HEK293 (cell line): ENCODE data around the gene ASF1A.

Experiments used
- CTCF ChIA-PET: fragments of 350-600 bp; formaldehyde crosslinking; extraction: SDS; loops from one replicate; lab custom pipeline; 2021; ENCODE audit warnings: antibody characterized with exemption; lab: Yijun Ruan, JAX
- POLR2A ChIA-PET: fragments of 300-600 bp; formaldehyde crosslinking; extraction: SDS; loops from one replicate; lab custom pipeline; 2020; ENCODE audit warnings: antibody characterized with exemption, inconsistent platforms; lab: Yijun Ruan, JAX
- H3K27ac ChIP-seq: fragments of 200-500 bp; sonication (Bioruptor generic); 2 replicates; pipeline ENCODE4 v1.5.1; 2014; ENCODE audit warnings: low read depth, low read length, control low read depth, inconsistent platforms; ENCODE audit errors: extremely low read depth
- H3K36me3 ChIP-seq, 2 experiments: fragments of 200-500 bp in 1 of 2; sonication (Bioruptor generic) in 1 of 2; 1 replicate in 1 of 2; 2 replicates in 1 of 2; pipeline ENCODE4 v1.5.1; 2014 to 2017; ENCODE audit warnings: inconsistent platforms in 2 of 2, low read length in 2 of 2; ENCODE audit not compliant: control insufficient read depth in 2 of 2, insufficient read depth in 1 of 2
- H3K4me1 ChIP-seq: fragments of 200-500 bp; sonication (Bioruptor generic); 2 replicates; pipeline ENCODE4 v1.5.1; 2014; ENCODE audit warnings: mild to moderate bottlenecking, low read length, inconsistent platforms; ENCODE audit not compliant: control insufficient read depth, insufficient read depth
- H3K4me3 ChIP-seq: 2 replicates; pipeline ENCODE4 v1.5.1; 2011; ENCODE audit warnings: low read depth, mild to moderate bottlenecking, control low read depth, low read length, moderate library complexity
- H3K9me3 ChIP-seq: fragments of 200-500 bp; sonication (Bioruptor generic); 2 replicates; pipeline ENCODE4 v1.5.1; 2014; ENCODE audit warnings: low read depth, low read length, inconsistent platforms; ENCODE audit not compliant: control insufficient read depth, insufficient read depth
- IKZF3 ChIP-seq: fragments of 450-650 bp; IDR thresholded peaks from 2 replicates; pipeline ENCODE4 v1.5.0; 2018; ENCODE audit warnings: missing biosample characterization, mild to moderate bottlenecking, missing genetic modification characterization, moderate library complexity
- KLF10 ChIP-seq: fragments of 450-650 bp; IDR thresholded peaks from 2 replicates; pipeline ENCODE4 v1.5.1; 2018; ENCODE audit warnings: missing biosample characterization, mild to moderate bottlenecking, missing genetic modification characterization
- KLF16 ChIP-seq: fragments of 450-650 bp; formaldehyde crosslinking; IDR thresholded peaks from 2 replicates; pipeline ENCODE4 v1.5.1; 2017; ENCODE audit warnings: missing biosample characterization, missing genetic modification characterization
- KLF8 ChIP-seq: fragments of 450-650 bp; formaldehyde crosslinking; IDR thresholded peaks from 2 replicates; pipeline ENCODE4 v1.5.1; 2016; ENCODE audit warnings: missing biosample characterization, missing genetic modification characterization
- KLF9 ChIP-seq: fragments of 450-650 bp; formaldehyde crosslinking; IDR thresholded peaks from 2 replicates; pipeline ENCODE4 v1.5.1; 2016; ENCODE audit warnings: missing biosample characterization, missing genetic modification characterization, low read depth
- PRDM1 ChIP-seq: fragments of 450-650 bp; formaldehyde crosslinking; IDR thresholded peaks from 2 replicates; pipeline ENCODE4; 2016; ENCODE audit warnings: missing biosample characterization, missing genetic modification characterization
- SP2 ChIP-seq: fragments of 450-650 bp; formaldehyde crosslinking; IDR thresholded peaks from 2 replicates; pipeline ENCODE4 v1.5.1; 2016; ENCODE audit warnings: missing biosample characterization, missing genetic modification characterization
- ZBTB20 ChIP-seq: fragments of 450-650 bp; formaldehyde crosslinking; IDR thresholded peaks from 2 replicates; pipeline ENCODE4 v1.5.1; 2016; ENCODE audit warnings: missing biosample characterization, missing genetic modification characterization
- ZFHX2 ChIP-seq: fragments of 450-650 bp; formaldehyde crosslinking; conservative IDR thresholded peaks from 2 replicates; pipeline ENCODE4 v1.5.1; 2016; ENCODE audit warnings: missing biosample characterization, missing genetic modification characterization
- ZNF140 ChIP-seq: fragments of 450-650 bp; formaldehyde crosslinking; IDR thresholded peaks from 2 replicates; pipeline ENCODE4 v1.5.1; 2016; ENCODE audit warnings: missing biosample characterization, missing genetic modification characterization
- ZNF16 ChIP-seq: fragments of 450-650 bp; formaldehyde crosslinking; IDR thresholded peaks from 2 replicates; pipeline ENCODE4 v1.5.1; 2016; ENCODE audit warnings: low read depth, missing biosample characterization, missing genetic modification characterization
- ZNF184 ChIP-seq: fragments of 450-650 bp; IDR thresholded peaks from 2 replicates; pipeline ENCODE4 v1.5.1; 2018; ENCODE audit warnings: missing biosample characterization, mild to moderate bottlenecking, missing genetic modification characterization
- ZNF2 ChIP-seq: fragments of 450-650 bp; formaldehyde crosslinking; IDR thresholded peaks from 2 replicates; pipeline ENCODE4 v1.5.1; 2016; ENCODE audit warnings: missing biosample characterization, missing genetic modification characterization
- ZNF211 ChIP-seq: fragments of 450-650 bp; formaldehyde crosslinking; IDR thresholded peaks from 2 replicates; pipeline ENCODE4 v1.5.1; 2016; ENCODE audit warnings: low read depth, missing biosample characterization, missing genetic modification characterization
- ZNF302 ChIP-seq: fragments of 450-650 bp; formaldehyde crosslinking; IDR thresholded peaks from 2 replicates; pipeline ENCODE4 v1.5.1; 2016; ENCODE audit warnings: missing biosample characterization, missing genetic modification characterization, low read depth
- ZNF391 ChIP-seq: fragments of 450-650 bp; formaldehyde crosslinking; IDR thresholded peaks from 2 replicates; pipeline ENCODE4 v1.5.1; 2016; ENCODE audit warnings: low read depth, missing biosample characterization, missing genetic modification characterization, borderline replicate concordance
- ZNF626 ChIP-seq: fragments of 450-650 bp; sonication (Bioruptor Pico); formaldehyde crosslinking; IDR thresholded peaks from 2 replicates; pipeline ENCODE4 v1.5.1; 2018; ENCODE audit warnings: missing biosample characterization, missing genetic modification characterization, inconsistent platforms
- ZNF707 ChIP-seq: fragments of 450-650 bp; formaldehyde crosslinking; IDR thresholded peaks from 2 replicates; pipeline ENCODE4 v1.5.1; 2016; ENCODE audit warnings: missing biosample characterization, missing genetic modification characterization
- ZNF747 ChIP-seq: fragments of 450-650 bp; formaldehyde crosslinking; IDR thresholded peaks from 2 replicates; pipeline ENCODE4 v1.5.1; 2016; ENCODE audit warnings: missing biosample characterization, missing genetic modification characterization
- ZNF785 ChIP-seq: fragments of 450-650 bp; formaldehyde crosslinking; IDR thresholded peaks from 2 replicates; pipeline ENCODE4 v1.5.1; 2016; ENCODE audit warnings: missing biosample characterization, missing genetic modification characterization
- TF ChIP-seq, protein P1 (sequence below): fragments of 450-650 bp; formaldehyde crosslinking; IDR thresholded peaks from 2 replicates; pipeline ENCODE4 v1.5.1; 2016; ENCODE audit warnings: missing biosample characterization, missing genetic modification characterization
- TF ChIP-seq, protein P2 (sequence below): fragments of 450-650 bp; formaldehyde crosslinking; IDR thresholded peaks from 2 replicates; pipeline ENCODE4 v1.5.1; 2016; ENCODE audit warnings: missing biosample characterization, missing genetic modification characterization
- TF ChIP-seq, protein P3 (sequence below): fragments of 450-650 bp; formaldehyde crosslinking; IDR thresholded peaks from 2 replicates; pipeline ENCODE4 v1.5.1; 2016; ENCODE audit warnings: missing biosample characterization, missing genetic modification characterization, borderline replicate concordance
- TF ChIP-seq, protein P4 (sequence below): fragments of 450-650 bp; IDR thresholded peaks from 2 replicates; pipeline ENCODE4 v1.5.1; 2018; ENCODE audit warnings: missing biosample characterization, missing genetic modification characterization
- TF ChIP-seq, protein P5 (sequence below): fragments of 450-650 bp; formaldehyde crosslinking; IDR thresholded peaks from 2 replicates; pipeline ENCODE4 v1.5.1; 2017; ENCODE audit warnings: missing biosample characterization, mild to moderate bottlenecking, missing genetic modification characterization, moderate library complexity
- TF ChIP-seq, protein P6 (sequence below): fragments of 450-650 bp; formaldehyde crosslinking; IDR thresholded peaks from 2 replicates; pipeline ENCODE4 v1.5.1; 2016; ENCODE audit warnings: missing biosample characterization, missing genetic modification characterization

Gene ASF1A

DNA sequence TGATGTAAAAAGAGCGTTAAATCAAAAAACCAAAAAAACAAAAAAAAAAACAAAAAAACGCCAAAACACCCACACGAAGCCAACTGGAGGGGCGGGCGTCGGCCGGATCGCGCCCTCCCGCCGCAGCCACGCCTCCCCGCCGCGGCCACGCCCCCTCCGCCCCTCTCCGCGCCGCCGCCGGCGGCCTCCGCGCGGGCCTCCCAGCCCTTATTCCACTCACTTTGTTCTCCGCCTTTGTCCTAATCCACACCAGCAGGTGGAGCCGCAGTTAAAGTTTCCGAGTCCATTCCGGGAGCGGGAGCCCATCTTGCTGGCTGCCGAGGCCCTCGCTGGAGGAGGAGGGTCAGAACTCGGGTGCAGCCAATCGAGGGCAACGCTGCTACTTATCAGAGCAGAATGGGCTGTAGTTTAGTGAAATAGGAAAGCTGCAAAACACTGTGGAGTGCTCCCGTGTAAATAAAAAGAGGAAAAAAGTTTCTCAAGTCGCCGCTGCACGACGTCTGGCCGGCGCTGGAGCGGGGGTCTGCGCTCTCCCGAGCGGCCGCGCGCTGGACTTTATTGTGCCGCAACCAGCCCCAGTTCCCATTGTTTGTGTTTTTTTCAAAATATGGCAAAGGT is at the start of gene ASF1A:
TSS of gene ASF1A (plus strand) at position 346 of the 618 bp plus-strand sequence. CDS start at position 608, 262 bp downstream.
- peak within 1 kb of the TSS; percentile 94 for H3K4me3 ChIP-seq
- ChIA-PET POLR2A (interaction anchor here (0.8 to 3.6 kb wide), 5 partner anchors 10 to 206 kb away, joined by 3 to 21 read pairs (median 3); partner anchors contain the start of gene MCM9), CTCF (interaction anchor here (0.6 to 2.2 kb wide), 5 partner anchors 9 to 216 kb away, joined by 4 to 9 read pairs (median 6); partner anchors contain the start of gene FAM184A)
- peaks cover 0 to 5% of the 10 kb centered on the region in 2 experiments; a peak in 1 of 3 replicates for H3K36me3 ChIP-seq
- H3K27ac ChIP-seq: peak within 1 kb of the TSS; percentile 94
- H3K4me1 ChIP-seq: 0 out of 2 replicates have a peak, but pooled peaks cover 2% of the 10 kb centered on the region
- H3K9me3 ChIP-seq: no peaks in the 10 kb centered on the region
- TF ChIP-seq, protein P1, sequence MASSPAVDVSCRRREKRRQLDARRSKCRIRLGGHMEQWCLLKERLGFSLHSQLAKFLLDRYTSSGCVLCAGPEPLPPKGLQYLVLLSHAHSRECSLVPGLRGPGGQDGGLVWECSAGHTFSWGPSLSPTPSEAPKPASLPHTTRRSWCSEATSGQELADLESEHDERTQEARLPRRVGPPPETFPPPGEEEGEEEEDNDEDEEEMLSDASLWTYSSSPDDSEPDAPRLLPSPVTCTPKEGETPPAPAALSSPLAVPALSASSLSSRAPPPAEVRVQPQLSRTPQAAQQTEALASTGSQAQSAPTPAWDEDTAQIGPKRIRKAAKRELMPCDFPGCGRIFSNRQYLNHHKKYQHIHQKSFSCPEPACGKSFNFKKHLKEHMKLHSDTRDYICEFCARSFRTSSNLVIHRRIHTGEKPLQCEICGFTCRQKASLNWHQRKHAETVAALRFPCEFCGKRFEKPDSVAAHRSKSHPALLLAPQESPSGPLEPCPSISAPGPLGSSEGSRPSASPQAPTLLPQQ (tag by site-specific recombination): peak; percentile 14; the same call in 1 of the 2 replicates
- TF ChIP-seq ZNF2 (tag by site-specific recombination): no peak; the same call in 1 of the 2 replicates
- TF ChIP-seq ZNF391 (tag by site-specific recombination): peak; percentile 5; the same call in 1 of the 2 replicates
- peak; percentile 99 for TF ChIP-seq IKZF3
- TF ChIP-seq ZNF140 (tag by site-specific recombination): no peak
- peak; percentile 83 for TF ChIP-seq KLF9
- TF ChIP-seq ZNF16 (tag by site-specific recombination): no peak
- peak; percentile 39; the same call in 1 of the 2 replicates for TF ChIP-seq ZBTB20
- peak; percentile 68; the same call in 1 of the 2 replicates for TF ChIP-seq KLF10
- TF ChIP-seq ZNF302 (tag by site-specific recombination): no peak
- TF ChIP-seq ZNF707 (tag by site-specific recombination): no peak
- TF ChIP-seq, protein P2, sequence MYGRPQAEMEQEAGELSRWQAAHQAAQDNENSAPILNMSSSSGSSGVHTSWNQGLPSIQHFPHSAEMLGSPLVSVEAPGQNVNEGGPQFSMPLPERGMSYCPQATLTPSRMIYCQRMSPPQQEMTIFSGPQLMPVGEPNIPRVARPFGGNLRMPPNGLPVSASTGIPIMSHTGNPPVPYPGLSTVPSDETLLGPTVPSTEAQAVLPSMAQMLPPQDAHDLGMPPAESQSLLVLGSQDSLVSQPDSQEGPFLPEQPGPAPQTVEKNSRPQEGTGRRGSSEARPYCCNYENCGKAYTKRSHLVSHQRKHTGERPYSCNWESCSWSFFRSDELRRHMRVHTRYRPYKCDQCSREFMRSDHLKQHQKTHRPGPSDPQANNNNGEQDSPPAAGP (tag by site-specific recombination): peak; percentile 21; the same call in 1 of the 2 replicates
- 0 out of 2 replicates have a peak, but pooled peaks have one; percentile 48 for TF ChIP-seq KLF16 (tag by site-specific recombination)
- TF ChIP-seq ZFHX2 (tag by site-specific recombination): peak; percentile 77; the same call in 1 of the 2 replicates
- TF ChIP-seq, protein P3, sequence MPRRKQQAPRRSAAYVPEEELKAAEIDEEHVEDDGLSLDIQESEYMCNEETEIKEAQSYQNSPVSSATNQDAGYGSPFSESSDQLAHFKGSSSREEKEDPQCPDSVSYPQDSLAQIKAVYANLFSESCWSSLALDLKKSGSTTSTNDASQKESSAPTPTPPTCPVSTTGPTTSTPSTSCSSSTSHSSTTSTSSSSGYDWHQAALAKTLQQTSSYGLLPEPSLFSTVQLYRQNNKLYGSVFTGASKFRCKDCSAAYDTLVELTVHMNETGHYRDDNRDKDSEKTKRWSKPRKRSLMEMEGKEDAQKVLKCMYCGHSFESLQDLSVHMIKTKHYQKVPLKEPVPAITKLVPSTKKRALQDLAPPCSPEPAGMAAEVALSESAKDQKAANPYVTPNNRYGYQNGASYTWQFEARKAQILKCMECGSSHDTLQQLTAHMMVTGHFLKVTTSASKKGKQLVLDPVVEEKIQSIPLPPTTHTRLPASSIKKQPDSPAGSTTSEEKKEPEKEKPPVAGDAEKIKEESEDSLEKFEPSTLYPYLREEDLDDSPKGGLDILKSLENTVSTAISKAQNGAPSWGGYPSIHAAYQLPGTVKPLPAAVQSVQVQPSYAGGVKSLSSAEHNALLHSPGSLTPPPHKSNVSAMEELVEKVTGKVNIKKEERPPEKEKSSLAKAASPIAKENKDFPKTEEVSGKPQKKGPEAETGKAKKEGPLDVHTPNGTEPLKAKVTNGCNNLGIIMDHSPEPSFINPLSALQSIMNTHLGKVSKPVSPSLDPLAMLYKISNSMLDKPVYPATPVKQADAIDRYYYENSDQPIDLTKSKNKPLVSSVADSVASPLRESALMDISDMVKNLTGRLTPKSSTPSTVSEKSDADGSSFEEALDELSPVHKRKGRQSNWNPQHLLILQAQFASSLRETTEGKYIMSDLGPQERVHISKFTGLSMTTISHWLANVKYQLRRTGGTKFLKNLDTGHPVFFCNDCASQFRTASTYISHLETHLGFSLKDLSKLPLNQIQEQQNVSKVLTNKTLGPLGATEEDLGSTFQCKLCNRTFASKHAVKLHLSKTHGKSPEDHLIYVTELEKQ: no peak
- TF ChIP-seq, protein P4, sequence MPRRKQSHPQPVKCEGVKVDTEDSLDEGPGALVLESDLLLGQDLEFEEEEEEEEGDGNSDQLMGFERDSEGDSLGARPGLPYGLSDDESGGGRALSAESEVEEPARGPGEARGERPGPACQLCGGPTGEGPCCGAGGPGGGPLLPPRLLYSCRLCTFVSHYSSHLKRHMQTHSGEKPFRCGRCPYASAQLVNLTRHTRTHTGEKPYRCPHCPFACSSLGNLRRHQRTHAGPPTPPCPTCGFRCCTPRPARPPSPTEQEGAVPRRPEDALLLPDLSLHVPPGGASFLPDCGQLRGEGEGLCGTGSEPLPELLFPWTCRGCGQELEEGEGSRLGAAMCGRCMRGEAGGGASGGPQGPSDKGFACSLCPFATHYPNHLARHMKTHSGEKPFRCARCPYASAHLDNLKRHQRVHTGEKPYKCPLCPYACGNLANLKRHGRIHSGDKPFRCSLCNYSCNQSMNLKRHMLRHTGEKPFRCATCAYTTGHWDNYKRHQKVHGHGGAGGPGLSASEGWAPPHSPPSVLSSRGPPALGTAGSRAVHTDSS (tag by site-specific recombination): no peak
- no peak for TF ChIP-seq ZNF747 (tag by site-specific recombination)
- peak; percentile 50; the same call in 1 of the 2 replicates for TF ChIP-seq ZNF785 (tag by site-specific recombination)
- TF ChIP-seq, protein P5, sequence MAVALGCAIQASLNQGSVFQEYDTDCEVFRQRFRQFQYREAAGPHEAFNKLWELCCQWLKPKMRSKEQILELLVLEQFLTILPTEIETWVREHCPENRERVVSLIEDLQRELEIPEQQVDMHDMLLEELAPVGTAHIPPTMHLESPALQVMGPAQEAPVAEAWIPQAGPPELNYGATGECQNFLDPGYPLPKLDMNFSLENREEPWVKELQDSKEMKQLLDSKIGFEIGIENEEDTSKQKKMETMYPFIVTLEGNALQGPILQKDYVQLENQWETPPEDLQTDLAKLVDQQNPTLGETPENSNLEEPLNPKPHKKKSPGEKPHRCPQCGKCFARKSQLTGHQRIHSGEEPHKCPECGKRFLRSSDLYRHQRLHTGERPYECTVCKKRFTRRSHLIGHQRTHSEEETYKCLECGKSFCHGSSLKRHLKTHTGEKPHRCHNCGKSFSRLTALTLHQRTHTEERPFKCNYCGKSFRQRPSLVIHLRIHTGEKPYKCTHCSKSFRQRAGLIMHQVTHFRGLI (tag by site-specific recombination): no peak; the same call in 1 of the 2 replicates
- TF ChIP-seq PRDM1 (tag by site-specific recombination): no peak
- peak; percentile 82 for TF ChIP-seq SP2
- no peak for TF ChIP-seq ZNF211 (tag by site-specific recombination)
- TF ChIP-seq KLF8 (tag by site-specific recombination): peak; percentile 81
- TF ChIP-seq ZNF184 (tag by site-specific recombination): peak; percentile 54; the same call in 1 of the 2 replicates
- TF ChIP-seq ZNF626 (tag by site-specific recombination): no peak
- TF ChIP-seq, protein P6, sequence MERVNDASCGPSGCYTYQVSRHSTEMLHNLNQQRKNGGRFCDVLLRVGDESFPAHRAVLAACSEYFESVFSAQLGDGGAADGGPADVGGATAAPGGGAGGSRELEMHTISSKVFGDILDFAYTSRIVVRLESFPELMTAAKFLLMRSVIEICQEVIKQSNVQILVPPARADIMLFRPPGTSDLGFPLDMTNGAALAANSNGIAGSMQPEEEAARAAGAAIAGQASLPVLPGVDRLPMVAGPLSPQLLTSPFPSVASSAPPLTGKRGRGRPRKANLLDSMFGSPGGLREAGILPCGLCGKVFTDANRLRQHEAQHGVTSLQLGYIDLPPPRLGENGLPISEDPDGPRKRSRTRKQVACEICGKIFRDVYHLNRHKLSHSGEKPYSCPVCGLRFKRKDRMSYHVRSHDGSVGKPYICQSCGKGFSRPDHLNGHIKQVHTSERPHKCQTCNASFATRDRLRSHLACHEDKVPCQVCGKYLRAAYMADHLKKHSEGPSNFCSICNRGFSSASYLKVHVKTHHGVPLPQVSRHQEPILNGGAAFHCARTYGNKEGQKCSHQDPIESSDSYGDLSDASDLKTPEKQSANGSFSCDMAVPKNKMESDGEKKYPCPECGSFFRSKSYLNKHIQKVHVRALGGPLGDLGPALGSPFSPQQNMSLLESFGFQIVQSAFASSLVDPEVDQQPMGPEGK (tag by site-specific recombination): peak; percentile 15; the same call in 1 of the 2 replicates
